ENCODE measurements around the gene MLLT1. TPM values are rescaled to one million over a fixed set of nuclear protein-coding genes. Genes with fewer than 3 reads are reported as not detected.
A peak's percentile ranks its signal among the peaks of the same experiment; 100 is the strongest.

Gene MLLT1
- total and polyA plus RNA-seq, 2 of the 8 experiments (the other 6 are each of a cell fraction or from before 2014, with no cell fraction given): 18.8 to 45.1 TPM

- no peak overlapping the region for H4K5ac ChIP-seq (ENCODE audit: insufficient read length, low read depth, low read length)
- no peaks in the 10 kb centered on the region; a peak in 1 of 7 replicates for H3K27me3 ChIP-seq (replicated peaks in 1 of 4; ENCODE audit: control insufficient read depth in 3 of 4, extremely low read depth in 1 of 4, insufficient read depth in 3 of 4, low read length in 3 of 4)
Measured at GRCh38 chr19:6271251-6271650, 8.5 kb downstream of the MLLT1 start.

More at GRCh38 chr19:6271251-6271650, 8.5 kb downstream of the MLLT1 start:
- Histone ChIP-seq H3K36me3 (ENCODE audit: control insufficient read depth in 2 of 4, insufficient read depth in 4 of 4, low read length in 3 of 4) (peaks cover 0 to 26% (median 10%) of the 10 kb centered on the region in 4 experiments; a peak in 3 of 8 replicates), H3K23ac (ENCODE audit: insufficient read length) (no peak overlapping the region), H3K9ac (replicated peaks in 1 of 4; ENCODE audit: extremely low read depth in 1 of 4, low read depth in 3 of 4, low read length in 3 of 4) (no peak overlapping the region; a peak in 1 of 7 replicates), H2BK5ac (ENCODE audit: low read depth, low read length) (no peak overlapping the region), H3K4me3 (ENCODE audit: extremely low read depth in 1 of 4, insufficient read depth in 2 of 4, low read depth in 3 of 4, low read length in 4 of 4) (no peak overlapping the region), H3K4me2 (ENCODE audit: insufficient read depth in 1 of 2, low read depth in 2 of 2, low read length in 2 of 2) (peak overlapping the region in 1 of 2 experiments; percentile 11; a peak in 2 of 4 replicates), H2BK15ac (ENCODE audit: low read length) (no peak overlapping the region), H2BK12ac (ENCODE audit: low read depth, low read length) (no peak overlapping the region), H4K20me1 (replicated peaks in 1 of 2; ENCODE audit: control insufficient read depth in 1 of 2, insufficient read depth in 2 of 2, low read length in 2 of 2) (peaks cover 41 to 55% of the 10 kb centered on the region in 2 experiments), H4K8ac (ENCODE audit: extremely low read depth, insufficient read depth, low read length) (no peak overlapping the region), H2AFZ (ENCODE audit: low read length) (no peak overlapping the region), H3K79me1 (ENCODE audit: low read depth, low read length) (peaks cover 27% of the 10 kb centered on the region), H3K14ac (ENCODE audit: insufficient read length) (no peak overlapping the region), H2BK20ac (ENCODE audit: low read length) (no peak overlapping the region), H3K18ac (ENCODE audit: extremely low read depth, low read length) (no peak overlapping the region), H2BK120ac (replicated peaks; ENCODE audit: low read depth, low read length) (no peak overlapping the region), H4K91ac (replicated peaks; ENCODE audit: insufficient read length, low read length) (no peak overlapping the region), H3K56ac (replicated peaks; ENCODE audit: insufficient read length, low read depth, low read length) (no peak overlapping the region), H3K4ac (replicated peaks; ENCODE audit: insufficient read length, low read depth, low read length) (no peak overlapping the region), H3K27ac (ENCODE audit: low read depth, low read length) (peak overlapping the region; percentile 49; the same call in 1 of the 2 replicates), H3K4me1 (replicated peaks in 1 of 4; ENCODE audit: control insufficient read depth in 3 of 4, insufficient read depth in 4 of 4, low read length in 3 of 4) (peaks cover 6 to 31% (median 19%) of the 10 kb centered on the region in 4 experiments), H2AK5ac (ENCODE audit: low read depth, low read length) (no peak overlapping the region; the same call in 1 of the 2 replicates), H3K23me2 (ENCODE audit: low read depth, low read length) (no peaks in the 10 kb centered on the region), H3K79me2 (ENCODE audit: control insufficient read depth in 1 of 2, insufficient read depth in 2 of 2, low read length in 2 of 2) (peaks cover 4 to 89% of the 10 kb centered on the region in 2 experiments; a peak in 3 of 4 replicates), H3K9me3 (ENCODE audit: insufficient read depth in 2 of 2, low read depth in 1 of 2, low read length in 1 of 2) (no peaks in the 10 kb centered on the region)
- TF ChIP-seq EZH2 (IDR thresholded peaks at IDR 0.05; ENCODE audit: low read depth, low read length, severe bottlenecking) (no peak), MAFK (IDR thresholded peaks at IDR 0.05; ENCODE audit: low read depth, low read length) (no peak), CEBPB (IDR thresholded peaks at IDR 0.05; ENCODE audit: low read depth, low read length) (no peak), RAD21 (IDR thresholded peaks at IDR 0.05 in 1 of 2, conservative IDR thresholded peaks at IDR 0.05 in 1 of 2; ENCODE audit: low read depth in 2 of 2, low read length in 2 of 2) (peak; percentile 21 to 49; a peak in 3 of 4 replicates), CTCF (IDR thresholded peaks at IDR 0.05; ENCODE audit: control extremely low read depth in 1 of 3, insufficient read depth in 1 of 3, low read depth in 1 of 3, low read length in 3 of 3) (peak; percentile 36 to 53 (median 52))
- ChIA-PET POLR2A (ENCODE audit: partially characterized antibody) (interaction anchor here (0.9 to 1.8 kb wide), 8 partner anchors 10 to 192 kb away, joined by 3 to 8 read pairs (median 3); no protein-coding TSS in a partner anchor), CTCF (ENCODE audit: partially characterized antibody) (interaction anchor here (0.6 to 3.8 kb wide), 21 partner anchors 10 to 224 kb away, joined by 3 to 41 read pairs (median 4); no protein-coding TSS in a partner anchor)
- FAIRE-seq: no peak
- no peak for DNase-seq (ENCODE audit: low read depth in 1 of 2, low spot score in 2 of 2)
- 84% methylated on average over 9 of the region's 9 CpGs; no CpG with 5 or more reads in 1 of the 2 experiments for WGBS, 2 experiments (ENCODE audit: extremely low coverage in 1 of 2, insufficient coverage in 1 of 2, insufficient read length in 1 of 2, insufficient replicate concordance in 2 of 2, low coverage in 1 of 2, low lambda C conversion rate in 2 of 2, missing lambda C conversion rate in 1 of 2)
